HEK293T (cell line): ENCODE measurements around the gene PFKFB2.

ENCODE experiments used
- BHLHE40 ChIP-seq: fragments of 450-650 bp; IDR thresholded peaks from 2 replicates; pipeline ENCODE4 v1.6.1; 2016; ENCODE audit warnings: mild to moderate bottlenecking, moderate library complexity, borderline replicate concordance
- CTBP1 ChIP-seq: fragments of 450-650 bp; IDR thresholded peaks from 2 replicates; pipeline ENCODE4 v1.6.1; 2016; ENCODE audit warnings: borderline replicate concordance
- ELF4 ChIP-seq: fragments of 450-650 bp; IDR thresholded peaks from 2 replicates; pipeline ENCODE4 v1.6.1; 2017; ENCODE audit warnings: antibody characterized with exemption
- FOXA1 ChIP-seq: fragments of 450-650 bp; IDR thresholded peaks from 2 replicates; pipeline ENCODE4 v1.6.1; 2016; ENCODE audit warnings: mild to moderate bottlenecking
- FOXK2 ChIP-seq: fragments of 450-650 bp; IDR thresholded peaks from 2 replicates; pipeline ENCODE4 v1.6.1; 2016; ENCODE audit warnings: mild to moderate bottlenecking
- FOXM1 ChIP-seq: fragments of 450-650 bp; IDR thresholded peaks from 2 replicates; pipeline ENCODE4 v1.6.1; 2017; ENCODE audit warnings: mild to moderate bottlenecking, borderline replicate concordance
- HDGF ChIP-seq: fragments of 450-650 bp; IDR thresholded peaks from 2 replicates; pipeline ENCODE4 v1.6.1; 2017; ENCODE audit warnings: antibody characterized with exemption, borderline replicate concordance
- SP1 ChIP-seq: fragments of 450-650 bp; IDR thresholded peaks from 2 replicates; pipeline ENCODE4 v1.6.1; 2017
- SUZ12 ChIP-seq: fragments of 450-650 bp; IDR thresholded peaks from 2 replicates; pipeline ENCODE4 v1.6.1; 2016; ENCODE audit warnings: mild to moderate bottlenecking

DNA sequence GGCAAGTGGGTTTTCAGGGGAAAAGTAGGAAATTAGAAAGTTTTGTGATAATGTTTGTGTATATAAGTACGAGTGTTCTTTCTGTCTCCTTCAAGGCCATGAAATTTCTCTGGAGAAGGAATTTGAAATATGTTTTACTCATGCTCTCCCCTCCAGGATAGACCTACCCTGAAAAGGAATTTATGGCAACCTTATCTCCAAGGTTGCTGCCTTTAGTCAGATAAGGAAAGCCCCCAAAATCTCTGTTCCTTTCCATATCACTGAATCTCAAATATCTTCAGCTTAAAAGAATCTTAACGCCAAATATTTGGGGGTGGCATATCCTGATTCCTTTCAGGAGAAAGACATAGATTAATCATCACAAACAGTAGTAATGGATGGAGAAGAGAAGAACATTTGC, 35.1 kb downstream of the PFKFB2 start:
- TF ChIP-seq FOXA1 = no peak
- TF ChIP-seq FOXK2 = no peak
- TF ChIP-seq ELF4 = no peak
- TF ChIP-seq BHLHE40 = no peak
- no peak for TF ChIP-seq FOXM1
- no peak for TF ChIP-seq CTBP1
- TF ChIP-seq HDGF = no peak
- TF ChIP-seq SUZ12 = no peak
- no peak for TF ChIP-seq SP1
